H9 (cell line): ENCODE data around the gene SMARCA1. TPM values are rescaled to one million over a fixed set of nuclear protein-coding genes. Genes with fewer than 3 reads are reported as not detected.

Experiments used
- DNase-seq: peaks from one replicate; pipeline ENCODE4 v3.0.0-alpha.2; 2017
- H2AFZ ChIP-seq: one replicate; pipeline ENCODE4 v1.6.1; 2013; ENCODE audit warnings: mild to moderate bottlenecking, low read length, control low read depth, moderate library complexity
- H2AK5ac ChIP-seq: 2 replicates; pipeline ENCODE4 v1.6.1; 2013; ENCODE audit warnings: low read length, control low read depth, mixed read lengths; ENCODE audit not compliant: insufficient read length
- H2BK120ac ChIP-seq: one replicate; pipeline ENCODE4 v1.6.1; 2013; ENCODE audit warnings: low read depth, mild to moderate bottlenecking, low read length, control low read depth, inconsistent platforms; ENCODE audit not compliant: poor library complexity, severe bottlenecking
- H2BK12ac ChIP-seq: 2 replicates; pipeline ENCODE4 v1.6.1; 2013; ENCODE audit warnings: low read length, control low read depth, mixed read lengths, low read depth; ENCODE audit not compliant: insufficient read length
- H2BK15ac ChIP-seq: 2 replicates; pipeline ENCODE4 v1.6.1; 2013; ENCODE audit warnings: low read depth, low read length, control low read depth
- H2BK20ac ChIP-seq: one replicate; pipeline ENCODE4 v1.6.1; 2013; ENCODE audit warnings: low read depth, mild to moderate bottlenecking, low read length, control low read depth, inconsistent platforms; ENCODE audit not compliant: poor library complexity, severe bottlenecking
- H2BK5ac ChIP-seq: 2 replicates; pipeline ENCODE4 v1.6.1; 2013; ENCODE audit warnings: low read length, control low read depth, mixed read lengths; ENCODE audit not compliant: insufficient read length
- H3K14ac ChIP-seq: 2 replicates; pipeline ENCODE4 v1.6.1; 2013; ENCODE audit warnings: low read length, control low read depth; ENCODE audit not compliant: insufficient read depth
- H3K18ac ChIP-seq: 2 replicates; pipeline ENCODE4 v1.6.1; 2013; ENCODE audit warnings: low read depth, mild to moderate bottlenecking, mixed read lengths, low read length, control low read depth; ENCODE audit not compliant: insufficient read length
- H3K23ac ChIP-seq: 2 replicates; pipeline ENCODE4 v1.6.1; 2013; ENCODE audit warnings: low read length, control low read depth, mixed read lengths, low read depth; ENCODE audit not compliant: insufficient read length
- H3K23me2 ChIP-seq: 2 replicates; pipeline ENCODE4 v1.6.1; 2013; ENCODE audit warnings: low read depth, mild to moderate bottlenecking, mixed read lengths, low read length, control low read depth; ENCODE audit not compliant: insufficient read length, poor library complexity, severe bottlenecking
- H3K27ac ChIP-seq: 2 replicates; pipeline ENCODE4 v1.5.1; 2013; ENCODE audit warnings: low read length, control low read depth, mixed read lengths, low read depth; ENCODE audit not compliant: insufficient read length
- H3K27me3 ChIP-seq: 2 replicates; pipeline ENCODE4 v1.6.1; 2013; ENCODE audit warnings: low read length, control low read depth, inconsistent platforms; ENCODE audit not compliant: insufficient read depth
- H3K4ac ChIP-seq: 2 replicates; pipeline ENCODE4 v1.6.1; 2013; ENCODE audit warnings: low read depth, mild to moderate bottlenecking, control low read depth, inconsistent platforms, low read length, moderate library complexity
- H3K4me1 ChIP-seq: 2 replicates; pipeline ENCODE4 v1.6.1; 2013; ENCODE audit warnings: low read length, control low read depth, inconsistent platforms; ENCODE audit not compliant: insufficient read depth
- H3K4me2 ChIP-seq: 2 replicates; pipeline ENCODE4 v1.6.1; 2013; ENCODE audit warnings: low read length, control low read depth, mixed read lengths; ENCODE audit not compliant: insufficient read length, insufficient read depth
- H3K56ac ChIP-seq: 2 replicates; pipeline ENCODE4 v1.6.1; 2013; ENCODE audit warnings: low read depth, mild to moderate bottlenecking, mixed read lengths, low read length, control low read depth; ENCODE audit not compliant: insufficient read length
- H3K79me1 ChIP-seq: 2 replicates; pipeline ENCODE4 v1.6.1; 2013; ENCODE audit warnings: low read depth, mild to moderate bottlenecking, moderate library complexity, low read length, control low read depth, inconsistent platforms; ENCODE audit not compliant: insufficient read depth, poor library complexity, severe bottlenecking
- H3K79me2 ChIP-seq: 2 replicates; pipeline ENCODE4 v1.6.1; 2013; ENCODE audit warnings: low read length, control low read depth, inconsistent platforms; ENCODE audit not compliant: insufficient read depth
- H3K9ac ChIP-seq: 2 replicates; pipeline ENCODE4 v1.6.1; 2013; ENCODE audit warnings: low read length, control low read depth, mixed read lengths; ENCODE audit not compliant: insufficient read length; ENCODE audit errors: extremely low read depth
- H3K9me3 ChIP-seq: one replicate; pipeline ENCODE4 v1.6.1; 2013; ENCODE audit warnings: low read depth, low read length, inconsistent platforms; ENCODE audit not compliant: control insufficient read depth
- H3T11ph ChIP-seq: one replicate; pipeline ENCODE4 v1.6.1; 2013; ENCODE audit warnings: mild to moderate bottlenecking, low read length, control low read depth, inconsistent platforms
- H4K20me1 ChIP-seq: one replicate; pipeline ENCODE4 v1.6.1; 2013; ENCODE audit not compliant: control insufficient read depth, insufficient read length, insufficient read depth
- H4K5ac ChIP-seq: 2 replicates; pipeline ENCODE4 v1.6.1; 2013; ENCODE audit warnings: low read depth, mild to moderate bottlenecking, mixed read lengths, low read length, control low read depth; ENCODE audit not compliant: insufficient read length
- H4K8ac ChIP-seq: replicated peaks from 2 replicates; pipeline ENCODE4 v1.6.1; 2013; ENCODE audit warnings: low read length, control low read depth, mixed read lengths, low read depth; ENCODE audit not compliant: insufficient read length
- H4K91ac ChIP-seq: 2 replicates; pipeline ENCODE4 v1.6.1; 2013; ENCODE audit warnings: low read depth, mild to moderate bottlenecking, moderate library complexity, mixed read lengths, low read length, control low read depth; ENCODE audit not compliant: insufficient read length
- H3K27ac Mint-ChIP-seq, 3 experiments: 2 replicates in 2 of 3; 3 replicates in 1 of 3; pipeline ENCODE4 v1.8.0; 2020 to 2021; ENCODE audit warnings: mixed read lengths in 3 of 3, mild to moderate bottlenecking in 1 of 3, moderate library complexity in 1 of 3
- H3K27me3 Mint-ChIP-seq: 2 replicates; pipeline ENCODE4 v1.8.0; 2021; ENCODE audit warnings: low read depth, mild to moderate bottlenecking, moderate library complexity, mixed read lengths
- H3K36me3 Mint-ChIP-seq, 3 experiments: 2 replicates in 2 of 3; 3 replicates in 1 of 3; pipeline ENCODE4 v1.8.0; 2020 to 2021; ENCODE audit warnings: low read depth in 3 of 3, mixed read lengths in 3 of 3; ENCODE audit not compliant: insufficient read depth in 1 of 3
- H3K4me1 Mint-ChIP-seq, 2 experiments: 2 replicates each; pipeline ENCODE4 v1.8.0; 2020; ENCODE audit warnings: mixed read lengths in 2 of 2
- H3K4me3 Mint-ChIP-seq, 2 experiments: 2 replicates in 1 of 2; 3 replicates in 1 of 2; pipeline ENCODE4 v1.8.0; 2020 to 2021; ENCODE audit warnings: mild to moderate bottlenecking in 2 of 2, mixed read lengths in 2 of 2, moderate library complexity in 1 of 2
- H3K9me3 Mint-ChIP-seq, 2 experiments: 2 replicates in 1 of 2; 3 replicates in 1 of 2; pipeline ENCODE4 v1.8.0; 2020; ENCODE audit warnings: mild to moderate bottlenecking in 2 of 2, mixed read lengths in 2 of 2, moderate library complexity in 1 of 2
- WGBS: extraction: QIAGEN DNeasy Blood & Tissue Kit; methylation state at CpG from one replicate; pipeline ENCODE4 v1.1.7; 2013; ENCODE audit warnings: missing lambda C conversion rate, low lambda C conversion rate, mixed read lengths; ENCODE audit not compliant: insufficient read length; ENCODE audit errors: extremely low coverage; 5-methylcytosine and 5-hydroxymethylcytosine counted together
- total RNA-seq: library from RNA; stranded (reverse); gene quantifications from 2 replicates; pipeline ENCODE4 v1.2.1, GENCODE V29; 2021
- TF ChIP-seq, protein P1 (sequence below): fragments of 200-600 bp; sonication (generic); conservative IDR thresholded peaks from 3 replicates; pipeline ENCODE4 v1.8.0; 2021; ENCODE audit warnings: antibody characterized with exemption, mild to moderate bottlenecking

SMARCA1 gene
- total RNA-seq, 1 experiment from 2014 or later = 105 TPM

DNA sequence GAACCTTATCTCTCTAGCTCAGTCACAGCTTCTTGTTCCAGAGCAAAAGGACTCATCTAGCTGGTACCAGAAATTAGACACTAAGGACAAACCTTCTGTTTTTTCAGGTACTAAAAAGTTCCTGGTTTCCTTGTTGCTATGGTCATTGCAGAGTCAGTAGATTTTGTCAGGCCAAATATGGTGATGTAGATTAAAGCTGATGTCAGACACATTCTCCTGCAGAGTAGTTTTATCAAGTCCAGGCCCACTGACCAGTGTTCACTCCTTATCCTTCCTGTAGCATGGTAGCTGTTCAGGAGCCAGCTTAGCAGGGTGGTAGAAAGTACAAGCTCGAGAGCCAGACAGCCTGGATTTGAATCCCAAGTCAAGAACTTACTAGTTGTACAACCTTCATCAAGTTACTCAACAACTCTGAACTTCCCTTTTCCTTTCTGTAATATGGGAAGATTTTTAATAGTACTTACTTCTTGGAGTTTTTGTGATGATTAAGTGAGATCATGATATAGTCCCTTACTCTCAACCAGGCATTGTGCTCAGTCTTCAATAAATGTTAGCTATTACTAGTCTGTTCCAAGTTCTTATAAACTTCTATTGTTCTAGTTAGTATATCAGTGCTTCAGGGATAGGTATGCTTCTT, 34.7 kb upstream of the SMARCA1 start:
- no peak overlapping the region for H3K18ac ChIP-seq
- no peak overlapping the region for H2BK120ac ChIP-seq
- H3K9me3 ChIP-seq = no peaks in the 10 kb centered on the region
- no peak overlapping the region for H3K14ac ChIP-seq
- WGBS = no CpG with 5 or more reads among the region's 1 CpG
- H3K27me3 ChIP-seq = no peaks in the 10 kb centered on the region
- H2BK5ac ChIP-seq = no peak overlapping the region
- Mint-ChIP-seq H3K36me3 (peaks cover 23 to 64% (median 63%) of the 10 kb centered on the region in 3 experiments; a peak in 6 of 7 replicates), H3K4me3 (no peak overlapping the region), H3K27ac (no peak overlapping the region), H3K4me1 (no peaks in the 10 kb centered on the region), H3K9me3 (no peaks in the 10 kb centered on the region; a peak in 1 of 5 replicates), H3K27me3 (no peaks in the 10 kb centered on the region)
- TF ChIP-seq, protein P1, sequence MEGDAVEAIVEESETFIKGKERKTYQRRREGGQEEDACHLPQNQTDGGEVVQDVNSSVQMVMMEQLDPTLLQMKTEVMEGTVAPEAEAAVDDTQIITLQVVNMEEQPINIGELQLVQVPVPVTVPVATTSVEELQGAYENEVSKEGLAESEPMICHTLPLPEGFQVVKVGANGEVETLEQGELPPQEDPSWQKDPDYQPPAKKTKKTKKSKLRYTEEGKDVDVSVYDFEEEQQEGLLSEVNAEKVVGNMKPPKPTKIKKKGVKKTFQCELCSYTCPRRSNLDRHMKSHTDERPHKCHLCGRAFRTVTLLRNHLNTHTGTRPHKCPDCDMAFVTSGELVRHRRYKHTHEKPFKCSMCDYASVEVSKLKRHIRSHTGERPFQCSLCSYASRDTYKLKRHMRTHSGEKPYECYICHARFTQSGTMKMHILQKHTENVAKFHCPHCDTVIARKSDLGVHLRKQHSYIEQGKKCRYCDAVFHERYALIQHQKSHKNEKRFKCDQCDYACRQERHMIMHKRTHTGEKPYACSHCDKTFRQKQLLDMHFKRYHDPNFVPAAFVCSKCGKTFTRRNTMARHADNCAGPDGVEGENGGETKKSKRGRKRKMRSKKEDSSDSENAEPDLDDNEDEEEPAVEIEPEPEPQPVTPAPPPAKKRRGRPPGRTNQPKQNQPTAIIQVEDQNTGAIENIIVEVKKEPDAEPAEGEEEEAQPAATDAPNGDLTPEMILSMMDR = no peak
- H2BK12ac ChIP-seq = no peak overlapping the region
- H2AK5ac ChIP-seq = no peak overlapping the region
- no peak overlapping the region for H3K4me2 ChIP-seq
- H2BK20ac ChIP-seq = no peak overlapping the region
- no peaks in the 10 kb centered on the region for H3K4me1 ChIP-seq
- H3K79me2 ChIP-seq = no peaks in the 10 kb centered on the region
- no peak overlapping the region for H3K4ac ChIP-seq
- no peak overlapping the region for H3K9ac ChIP-seq
- H3K27ac ChIP-seq = no peak overlapping the region
- H2AFZ ChIP-seq = no peak overlapping the region
- H4K8ac ChIP-seq = no peak overlapping the region
- H3K79me1 ChIP-seq = no peaks in the 10 kb centered on the region
- no peak overlapping the region for H4K5ac ChIP-seq
- no peak overlapping the region for H3K56ac ChIP-seq
- no peaks in the 10 kb centered on the region for H3K23me2 ChIP-seq
- DNase-seq = no peak
- no peaks in the 10 kb centered on the region for H4K20me1 ChIP-seq
- H4K91ac ChIP-seq = no peak overlapping the region
- H3T11ph ChIP-seq = no peak overlapping the region
- no peak overlapping the region for H2BK15ac ChIP-seq
- no peak overlapping the region for H3K23ac ChIP-seq
